Measurements from ENCODE around the gene PRDM12. TPM values are rescaled to one million over a fixed set of nuclear protein-coding genes. Genes with fewer than 3 reads are reported as not detected.

PRDM12 gene
- total and polyA plus RNA-seq, 7 donors: 0.03 to 0.17 (median 0.06) TPM; not detected in 4

- 77 to 82% (median 81%) methylated on average over 5 of the region's 5 CpGs for WGBS, 3 donors
- intact Hi-C loops (cut with DNase I): no loop called here
Observed at GRCh38 chr9:130688072-130688471, 23.7 kb downstream of the PRDM12 start.

GRCh38 chr9:130689572-130689936, 25.2 kb downstream of the PRDM12 start:
- Histone ChIP-seq H3K27me3 (ENCODE audit: insufficient read depth in 3 of 3, low read length in 2 of 3) (peaks cover 0 to 4% (median 0%) of the 10 kb centered on the region in 3 donors), H3K9me3 (no peaks in the 10 kb centered on the region), H3K4me1 (peaks cover 5% of the 10 kb centered on the region), H3K36me3 (ENCODE audit: insufficient read depth in 1 of 2, low read depth in 1 of 2) (no peaks in the 10 kb centered on the region), H3K4me3 (peak overlapping the region; percentile 54), H3K27ac (no peak overlapping the region)
- intact Hi-C loops (cut with DNase I): no loop called here
- ATAC-seq (no peak), DNase-seq (no peak)
- TF ChIP-seq CTCF (IDR thresholded peaks at IDR 0.05): no peak
- 16 to 38% (median 24%) methylated on average over 1 of the region's 1 CpG for WGBS, 3 donors

More at GRCh38 chr9:130688072-130688471, 23.7 kb downstream of the PRDM12 start:
- no peak for TF ChIP-seq CTCF (IDR thresholded peaks at IDR 0.05)
- DNase-seq (no peak), ATAC-seq (no peak)
- no peaks in the 10 kb centered on the region for H3K4me1 ChIP-seq
- H3K9me3 ChIP-seq: no peaks in the 10 kb centered on the region
- no peak overlapping the region for H3K27ac ChIP-seq
- H3K36me3 ChIP-seq (ENCODE audit: insufficient read depth in 1 of 2, low read depth in 1 of 2): no peaks in the 10 kb centered on the region
- H3K4me3 ChIP-seq: no peak overlapping the region
- H3K27me3 ChIP-seq (ENCODE audit: insufficient read depth in 3 of 3, low read length in 2 of 3): peaks cover 0 to 4% (median 0%) of the 10 kb centered on the region in 3 donors

GRCh38 chr9:130689937-130690700, 25.7 kb downstream of the PRDM12 start:
- peak in 1 of 2 donors; percentile 44 for DNase-seq
- Histone ChIP-seq H3K4me1 (peaks cover 10% of the 10 kb centered on the region), H3K27me3 (ENCODE audit: insufficient read depth in 3 of 3, low read length in 2 of 3) (peaks cover 0 to 4% (median 0%) of the 10 kb centered on the region in 3 donors), H3K4me3 (peak overlapping the region; percentile 54), H3K9me3 (no peaks in the 10 kb centered on the region), H3K27ac (peak overlapping the region; percentile 54), H3K36me3 (ENCODE audit: insufficient read depth in 1 of 2, low read depth in 1 of 2) (no peaks in the 10 kb centered on the region)
- intact Hi-C loops (cut with DNase I): no loop called here
- ATAC-seq: peak; percentile 69 to 77 (median 70)
- no peak for TF ChIP-seq CTCF (IDR thresholded peaks at IDR 0.05)
- WGBS, 3 donors: 45 to 63% (median 47%) methylated on average over 15 of the region's 15 CpGs

- no peak overlapping the region for H3K4me3 ChIP-seq
- no peak for ATAC-seq
Observed at GRCh38 chr9:130692321-130692720, 27.9 kb downstream of the PRDM12 start.

More at GRCh38 chr9:130692321-130692720, 27.9 kb downstream of the PRDM12 start:
- H3K36me3 ChIP-seq (ENCODE audit: insufficient read depth in 1 of 2, low read depth in 1 of 2): peaks cover 1 to 20% of the 10 kb centered on the region in 2 donors
- H3K27ac ChIP-seq: no peak overlapping the region
- DNase-seq: peak; percentile 25 to 66
- WGBS, 3 donors: 48 to 53% (median 51%) methylated on average over 25 of the region's 25 CpGs
- peaks cover 10% of the 10 kb centered on the region for H3K4me1 ChIP-seq
- intact Hi-C loops (cut with DNase I): no loop called here
- no peak for TF ChIP-seq CTCF (IDR thresholded peaks at IDR 0.05)
- H3K27me3 ChIP-seq (ENCODE audit: insufficient read depth in 3 of 3, low read length in 2 of 3): no peaks in the 10 kb centered on the region
- no peaks in the 10 kb centered on the region for H3K9me3 ChIP-seq
